K562 (cell line): ENCODE measurements around the gene MLLT1. TPM values are rescaled to one million over a fixed set of nuclear protein-coding genes. Genes with fewer than 3 reads are reported as not detected.

ENCODE experiments used
- ATAC-seq: fragments of 200-7000 bp; cut with Tn5 transposase; 3 replicates; pipeline ENCODE4 v1.9.1; 2020; ENCODE audit warnings: moderate library complexity
- BruUV-seq: library from RNA; stranded (reverse); fragments of 400-500 nt; replicated peaks from 2 replicates; lab custom pipeline; 2021; lab: Mats Ljungman, UMichigan
- CTCF ChIA-PET: fragments of 300-600 bp; formaldehyde crosslinking; extraction: SDS; loops from one replicate; lab custom pipeline; 2021; ENCODE audit warnings: low intra/inter-chr PET ratio; lab: Yijun Ruan, JAX
- POLR2A ChIA-PET: fragments of 300-600, 350-650 bp; sonication (Branson Sonifier 250); formaldehyde crosslinking; extraction: SDS; loops from one replicate; lab custom pipeline; 2021; ENCODE audit warnings: antibody characterized with exemption, inconsistent platforms; lab: Yijun Ruan, JAX
- DNase-seq, 4 experiments: peaks; one replicate each; pipeline versions ENCODE4 v3.0.0 to v3.0.0-alpha.2; 2011 to 2018; ENCODE audit warnings: low spot score in 3 of 4, mixed read lengths in 3 of 4; ENCODE audit errors: extremely low read depth in 1 of 4
- FAIRE-seq: peaks from 2 replicates; lab custom pipeline; 2011; peaks lifted over from hg19 to GRCh38; lab: Jason Lieb, UNC
- H2AFZ ChIP-seq: 2 replicates; pipeline ENCODE4 v1.6.0; 2011; ENCODE audit warnings: low read depth, low read length, control low read depth, inconsistent platforms
- H3K27ac ChIP-seq: fragments of 200-600 bp; 3 replicates; pipeline ENCODE4 v1.8.0; 2011; ENCODE audit warnings: low read depth, mild to moderate bottlenecking, control low read depth, inconsistent platforms, low read length, moderate library complexity, mixed read lengths; ENCODE audit errors: extremely low read depth
- H3K27me3 ChIP-seq, 2 experiments: fragments of 300-600 bp in 1 of 2; 2 replicates in 1 of 2; 3 replicates in 1 of 2; pipeline versions ENCODE4 v1.6.0 to v1.8.0; 2011; ENCODE audit warnings: inconsistent platforms in 2 of 2, low read length in 2 of 2, mild to moderate bottlenecking in 1 of 2, mixed read lengths in 1 of 2, moderate library complexity in 1 of 2; ENCODE audit not compliant: control insufficient read depth in 2 of 2, insufficient read depth in 2 of 2
- H3K36me3 ChIP-seq: fragments of 300-600 bp; 3 replicates; pipeline ENCODE4 v1.8.0; 2011; ENCODE audit warnings: mild to moderate bottlenecking, low read length, inconsistent platforms; ENCODE audit not compliant: control insufficient read depth, insufficient read depth
- H3K4me1 ChIP-seq, 2 experiments: fragments of 200-600 bp in 1 of 2; replicated peaks in 1 of 2; 2 replicates in 1 of 2; 3 replicates in 1 of 2; pipeline versions ENCODE4 v1.5.1 to v1.8.0; 2011; ENCODE audit warnings: inconsistent platforms in 2 of 2, low read length in 2 of 2, mild to moderate bottlenecking in 1 of 2, mixed read lengths in 1 of 2, moderate library complexity in 1 of 2; ENCODE audit not compliant: control insufficient read depth in 2 of 2, insufficient read depth in 2 of 2
- H3K4me2 ChIP-seq: 2 replicates; pipeline ENCODE4 v1.6.1; 2011; ENCODE audit warnings: low read length, control low read depth, inconsistent platforms, mixed read lengths; ENCODE audit not compliant: insufficient read depth
- H3K4me3 ChIP-seq: fragments of 200-600 bp; sonication (generic), shearing (Covaris generic); 2 replicates; pipeline ENCODE4 v1.5.1; 2016; ENCODE audit warnings: control low read depth, inconsistent platforms
- H3K79me2 ChIP-seq: fragments of 200-600 bp; 3 replicates; pipeline ENCODE4 v1.8.0; 2011; ENCODE audit warnings: low read length, inconsistent platforms; ENCODE audit not compliant: control insufficient read depth, insufficient read depth
- H3K9ac ChIP-seq, 2 experiments: 2 replicates each; pipeline versions ENCODE4 v1.6.0 to v1.6.1; 2011; ENCODE audit warnings: low read depth in 2 of 2, low read length in 2 of 2, control low read depth in 1 of 2, inconsistent platforms in 1 of 2, mild to moderate bottlenecking in 1 of 2, mixed read lengths in 1 of 2; ENCODE audit not compliant: insufficient read depth in 1 of 2
- H3K9me1 ChIP-seq: one replicate; pipeline ENCODE4 v1.6.0; 2011; ENCODE audit warnings: inconsistent platforms, mild to moderate bottlenecking, low read length, moderate library complexity; ENCODE audit not compliant: control insufficient read depth, insufficient read depth
- H3K9me3 ChIP-seq: replicated peaks from 2 replicates; pipeline ENCODE4 v1.5.1; 2011; ENCODE audit warnings: low read depth, low read length, inconsistent platforms; ENCODE audit not compliant: control insufficient read depth, insufficient read depth
- H4K20me1 ChIP-seq: replicated peaks from 2 replicates; pipeline ENCODE4 v1.6.1; 2011; ENCODE audit warnings: low read length, inconsistent platforms, mixed read lengths; ENCODE audit not compliant: control insufficient read depth, insufficient read depth
- FOXP1 ChIP-seq: sonication (generic); formaldehyde crosslinking; IDR thresholded peaks from 2 replicates; pipeline ENCODE4 v1.8.0; 2022; ENCODE audit warnings: mild to moderate bottlenecking, missing genetic modification reagents
- NONO ChIP-seq, 2 experiments: fragments of 200-400 bp in 1 of 2; fragments of 450-650 bp in 1 of 2; formaldehyde crosslinking in 1 of 2; IDR thresholded peaks; 2 replicates each; pipeline ENCODE4 v1.6.1; 2017; ENCODE audit warnings: low read depth in 2 of 2, mild to moderate bottlenecking in 2 of 2, moderate library complexity in 2 of 2, low read length in 1 of 2
- PCBP1 ChIP-seq: fragments of 200-400 bp; formaldehyde crosslinking; IDR thresholded peaks from 2 replicates; pipeline ENCODE4 v1.6.1; 2018; ENCODE audit warnings: mild to moderate bottlenecking, low read depth, low read length; ENCODE audit not compliant: poor library complexity, severe bottlenecking
- RBM22 ChIP-seq: fragments of 200-400 bp; formaldehyde crosslinking; IDR thresholded peaks from 2 replicates; pipeline ENCODE4 v1.6.1; 2018; ENCODE audit warnings: low read length, low read depth; ENCODE audit not compliant: poor library complexity, severe bottlenecking
- ZNF165 ChIP-seq: fragments of 250-450 bp; sonication (Bioruptor Pico); IDR thresholded peaks from 2 replicates; pipeline ENCODE4 v1.4.0; 2020; ENCODE audit warnings: borderline replicate concordance
- ZNF77 ChIP-seq: fragments of 250-450 bp; sonication (Bioruptor Pico); IDR thresholded peaks from 2 replicates; pipeline ENCODE4 v1.5.0; 2020
- WGBS: fragments of 100-300 bp; shearing (Covaris generic); methylation state at CpG from one replicate; pipeline ENCODE4 v1.1.6; 2016; ENCODE audit warnings: low coverage, mixed read lengths; ENCODE audit not compliant: insufficient coverage; ENCODE audit errors: missing lambda C conversion rate; 5-methylcytosine and 5-hydroxymethylcytosine counted together
- in situ Hi-C: fragments of 300-500 bp; cut with MboI; formaldehyde crosslinking; loops from 4 replicates; pipeline ENCODE4 v1.15.0; 2018; ENCODE audit warnings: inconsistent platforms, mixed read lengths
- intact Hi-C: fragments of 100-400 bp; cut with micrococcal nuclease; formaldehyde crosslinking; loops from 2 replicates; pipeline ENCODE4 v1.14.2; 2022
- polyA plus RNA-seq, 8 experiments: library from polyadenylated mRNA; depleted of rRNA in 4 of 8; stranded (reverse) in 5 of 8; unstranded in 3 of 8; fragments of >200 nt; fragmentation: Nextera tagmentation in 2 of 8; fragmentation: Illumina TruSeq in 1 of 8; extraction: Ambion mirVana in 2 of 8; extraction: Trizol in 1 of 8; gene quantifications; 2 replicates each; pipeline versions ENCODE4 v1.2.1 to v1.2.3, GENCODE V29; 2011 to 2014; ENCODE audit warnings: inconsistent platforms in 1 of 8, missing spikeins in 1 of 8
- total RNA-seq, 7 experiments: library from RNA; depleted of rRNA in 6 of 7; stranded (reverse); fragments of >200 nt in 6 of 7; fragmentation: Illumina TruSeq in 2 of 7; extraction: Trizol in 2 of 7; gene quantifications; 2 replicates each; pipeline versions ENCODE4 v1.2.1 to v1.2.3, GENCODE V29; 2011 to 2021; ENCODE audit warnings: low replicate concordance in 1 of 7
- TF ChIP-seq, protein P1 (sequence below): fragments of 450-650 bp; formaldehyde crosslinking; IDR thresholded peaks from 2 replicates; pipeline ENCODE4 v1.4.0; 2022; ENCODE audit warnings: missing genetic modification characterization
- TF ChIP-seq, protein P2 (sequence below): IDR thresholded peaks from 2 replicates; pipeline ENCODE4 v1.6.1; 2012; ENCODE audit warnings: low read depth, low read length, improper control_type of control experiment, borderline replicate concordance
- TF ChIP-seq, protein P3 (sequence below): fragments of 250-450 bp; sonication (Bioruptor Pico); IDR thresholded peaks from 2 replicates; pipeline ENCODE4 v1.4.0; 2020; ENCODE audit warnings: mild to moderate bottlenecking
- TF ChIP-seq, protein P4 (sequence below): fragments of 450-650 bp; IDR thresholded peaks from 2 replicates; pipeline ENCODE4 v1.7.1; 2018; ENCODE audit warnings: mild to moderate bottlenecking, low read depth; ENCODE audit not compliant: partially characterized antibody
- TF ChIP-seq, protein P5 (sequence below): fragments of 450-650 bp; conservative IDR thresholded peaks from 2 replicates; pipeline ENCODE4 v1.6.1; 2016; ENCODE audit warnings: missing genetic modification characterization, low read depth, mild to moderate bottlenecking, missing compliant biosample characterization, moderate library complexity

The MLLT1 gene
- total and polyA plus RNA-seq, 9 of the 15 experiments (the other 6 are each of a cell fraction or from before 2014, with no cell fraction given) = 0.23 to 63.5 (median 15.4) TPM

DNA sequence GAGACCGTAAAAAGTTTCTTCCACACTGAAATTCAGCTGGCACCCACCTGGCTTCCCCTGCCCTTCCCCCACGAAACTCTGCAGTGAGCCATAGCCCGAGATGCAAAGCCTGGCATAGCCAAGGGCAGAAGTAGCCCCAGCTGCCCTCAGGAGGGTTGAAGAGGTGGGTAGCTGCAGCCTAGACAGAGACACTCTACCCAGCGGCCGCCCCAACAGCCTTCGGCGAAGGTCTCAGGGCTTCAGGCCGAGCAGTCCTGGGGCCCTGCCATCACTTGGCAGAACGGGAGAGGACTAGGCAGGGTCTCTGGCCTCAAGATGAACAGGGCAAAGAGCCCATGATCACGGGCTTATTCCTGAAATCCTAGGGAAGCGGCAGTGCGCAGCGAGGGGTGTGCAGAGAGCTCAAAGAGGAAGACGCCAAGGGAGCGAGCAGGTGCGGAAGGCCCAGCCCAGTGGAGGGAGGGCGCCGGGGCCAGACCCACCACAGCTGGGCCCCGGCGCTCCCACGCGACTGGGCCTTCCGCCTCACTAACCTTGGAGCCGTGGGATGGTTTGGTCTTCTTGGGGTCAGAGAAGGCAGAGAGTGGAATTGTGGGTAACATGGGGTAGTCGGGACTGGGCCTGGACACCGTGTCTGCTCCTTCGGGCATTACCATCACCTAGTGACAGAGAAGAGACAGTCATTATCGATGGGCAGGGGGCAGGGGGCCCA, 53.2 kb downstream of the MLLT1 start:
- H3K4me2 ChIP-seq = no peak overlapping the region
- no peaks in the 10 kb centered on the region for H3K9me3 ChIP-seq
- no peaks in the 10 kb centered on the region for H3K9me1 ChIP-seq
- peaks cover 15% of the 10 kb centered on the region for H3K79me2 ChIP-seq
- ChIA-PET CTCF (no interaction called here), POLR2A (no interaction called here)
- peak overlapping the region in 1 of 2 experiments; percentile 52; a peak in 1 of 4 replicates for H3K9ac ChIP-seq
- no peaks in the 10 kb centered on the region; the same call in 1 of the 2 replicates for H4K20me1 ChIP-seq
- FAIRE-seq = no peak
- in situ Hi-C loops (no loop called here), intact Hi-C loops (no loop called here)
- no TSS peak for BruUV-seq
- no peak overlapping the region for H2AFZ ChIP-seq
- ATAC-seq = no peak
- no peak overlapping the region for H3K27ac ChIP-seq
- H3K4me1 ChIP-seq = peaks cover 0 to 37% of the 10 kb centered on the region in 2 experiments; a peak in 1 of 5 replicates
- WGBS = 87% methylated on average over 17 of the region's 28 CpGs
- DNase-seq = no peak
- H3K4me3 ChIP-seq = no peak overlapping the region
- no peaks in the 10 kb centered on the region for H3K27me3 ChIP-seq
- peaks cover 70% of the 10 kb centered on the region; the same call in 2 of the 3 replicates for H3K36me3 ChIP-seq
- TF ChIP-seq, protein P1, sequence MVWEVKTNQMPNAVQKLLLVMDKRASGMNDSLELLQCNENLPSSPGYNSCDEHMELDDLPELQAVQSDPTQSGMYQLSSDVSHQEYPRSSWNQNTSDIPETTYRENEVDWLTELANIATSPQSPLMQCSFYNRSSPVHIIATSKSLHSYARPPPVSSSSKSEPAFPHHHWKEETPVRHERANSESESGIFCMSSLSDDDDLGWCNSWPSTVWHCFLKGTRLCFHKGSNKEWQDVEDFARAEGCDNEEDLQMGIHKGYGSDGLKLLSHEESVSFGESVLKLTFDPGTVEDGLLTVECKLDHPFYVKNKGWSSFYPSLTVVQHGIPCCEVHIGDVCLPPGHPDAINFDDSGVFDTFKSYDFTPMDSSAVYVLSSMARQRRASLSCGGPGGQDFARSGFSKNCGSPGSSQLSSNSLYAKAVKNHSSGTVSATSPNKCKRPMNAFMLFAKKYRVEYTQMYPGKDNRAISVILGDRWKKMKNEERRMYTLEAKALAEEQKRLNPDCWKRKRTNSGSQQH (CRISPR knock-in tag) = no peak
- TF ChIP-seq ZNF165 (CRISPR knock-in tag) = no peak
- TF ChIP-seq, protein P2, sequence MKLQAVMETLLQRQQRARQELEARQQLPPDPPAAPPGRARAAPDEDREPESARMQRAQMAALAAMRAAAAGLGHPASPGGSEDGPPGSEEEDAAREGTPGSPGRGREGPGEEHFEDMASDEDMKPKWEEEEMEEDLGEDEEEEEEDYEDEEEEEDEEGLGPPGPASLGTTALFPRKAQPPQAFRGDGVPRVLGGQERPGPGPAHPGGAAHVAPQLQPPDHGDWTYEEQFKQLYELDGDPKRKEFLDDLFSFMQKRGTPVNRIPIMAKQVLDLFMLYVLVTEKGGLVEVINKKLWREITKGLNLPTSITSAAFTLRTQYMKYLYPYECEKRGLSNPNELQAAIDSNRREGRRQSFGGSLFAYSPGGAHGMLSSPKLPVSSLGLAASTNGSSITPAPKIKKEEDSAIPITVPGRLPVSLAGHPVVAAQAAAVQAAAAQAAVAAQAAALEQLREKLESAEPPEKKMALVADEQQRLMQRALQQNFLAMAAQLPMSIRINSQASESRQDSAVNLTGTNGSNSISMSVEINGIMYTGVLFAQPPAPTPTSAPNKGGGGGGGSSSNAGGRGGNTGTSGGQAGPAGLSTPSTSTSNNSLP = no peak
- TF ChIP-seq NONO (IDR thresholded peaks at IDR 0.05; ENCODE audit: low read depth in 2 of 2, low read length in 1 of 2) = no peak
- TF ChIP-seq PCBP1 = no peak
- TF ChIP-seq, protein P3, sequence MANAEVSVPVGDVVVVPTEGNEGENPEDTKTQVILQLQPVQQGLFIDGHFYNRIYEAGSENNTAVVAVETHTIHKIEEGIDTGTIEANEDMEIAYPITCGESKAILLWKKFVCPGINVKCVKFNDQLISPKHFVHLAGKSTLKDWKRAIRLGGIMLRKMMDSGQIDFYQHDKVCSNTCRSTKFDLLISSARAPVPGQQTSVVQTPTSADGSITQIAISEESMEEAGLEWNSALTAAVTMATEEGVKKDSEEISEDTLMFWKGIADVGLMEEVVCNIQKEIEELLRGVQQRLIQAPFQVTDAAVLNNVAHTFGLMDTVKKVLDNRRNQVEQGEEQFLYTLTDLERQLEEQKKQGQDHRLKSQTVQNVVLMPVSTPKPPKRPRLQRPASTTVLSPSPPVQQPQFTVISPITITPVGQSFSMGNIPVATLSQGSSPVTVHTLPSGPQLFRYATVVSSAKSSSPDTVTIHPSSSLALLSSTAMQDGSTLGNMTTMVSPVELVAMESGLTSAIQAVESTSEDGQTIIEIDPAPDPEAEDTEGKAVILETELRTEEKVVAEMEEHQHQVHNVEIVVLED = no peak
- no peak for TF ChIP-seq RBM22
- no peak for TF ChIP-seq ZNF77 (CRISPR knock-in tag)
- TF ChIP-seq, protein P4, sequence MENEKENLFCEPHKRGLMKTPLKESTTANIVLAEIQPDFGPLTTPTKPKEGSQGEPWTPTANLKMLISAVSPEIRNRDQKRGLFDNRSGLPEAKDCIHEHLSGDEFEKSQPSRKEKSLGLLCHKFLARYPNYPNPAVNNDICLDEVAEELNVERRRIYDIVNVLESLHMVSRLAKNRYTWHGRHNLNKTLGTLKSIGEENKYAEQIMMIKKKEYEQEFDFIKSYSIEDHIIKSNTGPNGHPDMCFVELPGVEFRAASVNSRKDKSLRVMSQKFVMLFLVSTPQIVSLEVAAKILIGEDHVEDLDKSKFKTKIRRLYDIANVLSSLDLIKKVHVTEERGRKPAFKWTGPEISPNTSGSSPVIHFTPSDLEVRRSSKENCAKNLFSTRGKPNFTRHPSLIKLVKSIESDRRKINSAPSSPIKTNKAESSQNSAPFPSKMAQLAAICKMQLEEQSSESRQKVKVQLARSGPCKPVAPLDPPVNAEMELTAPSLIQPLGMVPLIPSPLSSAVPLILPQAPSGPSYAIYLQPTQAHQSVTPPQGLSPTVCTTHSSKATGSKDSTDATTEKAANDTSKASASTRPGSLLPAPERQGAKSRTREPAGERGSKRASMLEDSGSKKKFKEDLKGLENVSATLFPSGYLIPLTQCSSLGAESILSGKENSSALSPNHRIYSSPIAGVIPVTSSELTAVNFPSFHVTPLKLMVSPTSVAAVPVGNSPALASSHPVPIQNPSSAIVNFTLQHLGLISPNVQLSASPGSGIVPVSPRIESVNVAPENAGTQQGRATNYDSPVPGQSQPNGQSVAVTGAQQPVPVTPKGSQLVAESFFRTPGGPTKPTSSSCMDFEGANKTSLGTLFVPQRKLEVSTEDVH = no peak
- TF ChIP-seq FOXP1 (CRISPR knock-in tag) = no peak
- TF ChIP-seq, protein P5, sequence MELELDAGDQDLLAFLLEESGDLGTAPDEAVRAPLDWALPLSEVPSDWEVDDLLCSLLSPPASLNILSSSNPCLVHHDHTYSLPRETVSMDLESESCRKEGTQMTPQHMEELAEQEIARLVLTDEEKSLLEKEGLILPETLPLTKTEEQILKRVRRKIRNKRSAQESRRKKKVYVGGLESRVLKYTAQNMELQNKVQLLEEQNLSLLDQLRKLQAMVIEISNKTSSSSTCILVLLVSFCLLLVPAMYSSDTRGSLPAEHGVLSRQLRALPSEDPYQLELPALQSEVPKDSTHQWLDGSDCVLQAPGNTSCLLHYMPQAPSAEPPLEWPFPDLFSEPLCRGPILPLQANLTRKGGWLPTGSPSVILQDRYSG = no peak
